HG02973 (cell line): Measurements from ENCODE around the gene HAO1.
"Not testable (repeated sequence)": the region's sequence is repeated elsewhere in the genome, so short reads cannot be mapped to it uniquely, and the experiment has no call there.

ENCODE experiments used
- ATAC-seq: cut with Tn5 transposase; IDR thresholded peaks from one replicate; pipeline ENCODE4 v1.9.1; 2021; ENCODE audit warnings: moderate library complexity; ENCODE audit not compliant: unreplicated experiment

HAO1 gene

DNA sequence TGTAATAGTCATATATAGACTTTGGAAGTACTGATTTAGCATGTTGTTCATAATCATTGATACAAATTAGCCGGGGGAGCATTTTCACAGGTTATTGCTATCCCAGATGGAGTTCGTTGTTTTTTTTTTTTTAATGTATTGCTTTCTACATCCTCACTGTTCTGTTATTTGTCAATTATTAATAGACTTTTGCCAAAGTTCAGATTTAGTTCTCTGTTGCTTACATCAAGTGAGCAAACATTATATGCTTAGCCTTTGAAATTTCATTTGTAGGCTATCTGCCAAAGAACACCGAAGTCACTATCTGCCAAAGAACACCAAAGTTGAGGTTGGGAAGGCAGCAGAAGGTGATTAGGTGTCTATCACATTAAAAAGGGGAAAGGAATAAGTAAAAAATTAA is at the start of gene HAO1:
TSS of gene HAO1 (minus strand) at position 118 of the 400 bp plus-strand sequence. CDS start at position 82, 36 bp downstream.
- no peak for ATAC-seq

DNA sequence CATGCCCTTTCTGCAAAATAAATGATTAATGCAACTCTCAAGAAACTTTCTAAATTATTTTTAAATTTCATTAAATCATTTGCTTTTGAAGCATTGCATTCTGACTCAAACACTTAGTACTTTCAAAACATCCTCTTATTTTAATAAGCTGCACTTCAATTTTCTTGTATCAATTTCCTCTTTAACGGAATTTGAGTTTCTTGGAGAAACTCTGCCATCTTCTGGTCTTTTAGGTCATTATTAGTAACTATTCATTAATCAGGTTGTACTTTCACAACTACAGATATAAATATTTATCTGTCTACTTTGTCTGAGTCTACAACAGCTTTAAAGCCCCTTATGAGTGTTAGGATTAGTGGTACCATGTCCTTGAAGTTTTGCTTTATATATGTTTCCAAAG is 49.1 kb upstream of the HAO1 start:
- ATAC-seq: no peak

DNA sequence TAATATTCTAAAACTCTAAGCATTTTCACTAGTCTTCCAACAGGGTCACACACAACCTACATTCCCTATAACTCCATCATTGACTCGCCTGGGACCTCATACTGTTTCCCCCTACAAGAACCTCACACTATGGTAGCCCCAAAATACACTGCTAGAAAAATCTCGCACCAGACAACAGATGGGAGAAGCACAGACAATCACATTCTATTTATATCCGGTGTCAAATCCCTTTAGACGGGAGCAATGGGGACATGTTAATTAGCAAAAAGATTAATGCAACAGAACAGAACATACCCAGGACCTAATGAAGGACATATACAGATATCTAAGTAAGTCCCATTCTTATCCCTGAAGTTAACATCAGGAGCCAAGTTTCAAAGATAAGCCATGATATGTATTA is 45.7 kb upstream of the HAO1 start:
- no peak for ATAC-seq

DNA sequence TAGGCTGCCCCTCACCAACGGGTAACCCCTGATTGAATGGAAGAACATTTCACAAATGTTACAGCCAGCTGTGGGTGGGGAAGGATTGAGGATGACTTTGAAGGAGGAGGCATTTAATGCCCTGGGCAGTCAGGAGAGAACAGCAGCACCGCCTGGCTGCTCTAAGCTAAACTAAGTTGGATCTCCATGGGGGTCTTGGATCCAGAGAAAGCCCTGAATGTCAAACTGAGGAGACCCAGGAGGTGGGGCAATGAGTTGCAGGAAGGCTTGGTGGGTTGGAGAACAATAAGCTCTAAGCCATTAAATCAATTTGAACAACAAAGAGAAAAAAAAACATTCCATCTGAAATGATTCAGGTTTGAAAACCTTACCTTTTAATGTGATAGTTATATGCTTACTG is 43.9 kb upstream of the HAO1 start:
- ATAC-seq: no peak

DNA sequence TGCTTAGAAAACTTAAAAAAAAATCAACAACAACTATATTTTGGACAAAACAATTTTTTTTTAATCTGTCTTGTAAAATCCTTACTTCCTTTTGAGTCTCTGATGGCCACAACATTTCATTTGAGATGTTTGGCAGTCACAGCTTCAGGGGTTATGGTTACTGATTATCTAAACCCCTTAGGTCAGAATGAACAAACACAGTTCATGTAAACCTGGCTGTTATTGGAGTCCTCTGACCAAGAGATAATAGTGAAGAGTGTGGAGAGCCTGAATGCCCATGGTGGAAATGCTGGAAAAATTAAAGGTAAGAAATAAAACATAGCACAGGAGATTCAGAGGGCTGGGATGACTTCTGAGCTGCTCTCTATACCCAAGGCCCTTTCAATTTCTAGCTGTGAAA is 41.1 kb upstream of the HAO1 start:
- no peak for ATAC-seq

DNA sequence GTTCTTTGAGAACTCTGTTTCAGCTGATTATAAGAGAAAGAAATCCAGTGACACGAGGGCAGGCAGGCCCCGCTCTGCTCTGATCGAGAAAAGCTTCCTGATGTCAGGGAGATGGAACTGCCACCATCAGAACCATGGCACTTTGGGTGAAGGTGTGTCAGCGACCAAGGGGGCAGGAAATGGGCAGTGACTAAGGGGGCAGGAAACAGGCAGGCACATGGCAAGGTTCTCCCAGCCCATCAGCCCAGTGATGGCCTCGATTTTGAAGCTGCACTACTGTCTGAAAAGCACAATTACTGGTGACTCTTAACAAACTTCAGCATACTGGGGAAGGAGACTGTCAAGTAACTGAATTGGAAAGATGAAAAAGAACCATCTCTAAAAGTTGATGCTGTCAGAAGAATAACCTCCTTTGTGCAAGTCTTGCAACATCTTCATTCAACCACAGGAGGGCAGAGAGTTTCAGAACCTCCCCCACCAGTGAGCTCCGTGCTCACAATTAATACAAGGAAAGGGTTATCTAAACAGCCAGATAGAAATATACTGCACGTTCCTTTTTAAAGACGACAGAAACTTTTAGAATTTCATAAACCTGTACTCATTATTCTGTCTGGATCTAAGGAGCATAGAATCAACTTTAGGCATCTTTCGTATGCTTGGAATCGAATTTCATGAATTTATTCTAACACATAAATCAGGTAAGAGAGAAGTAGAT is 40.2 kb upstream of the HAO1 start:
- peak; percentile 89 for ATAC-seq

DNA sequence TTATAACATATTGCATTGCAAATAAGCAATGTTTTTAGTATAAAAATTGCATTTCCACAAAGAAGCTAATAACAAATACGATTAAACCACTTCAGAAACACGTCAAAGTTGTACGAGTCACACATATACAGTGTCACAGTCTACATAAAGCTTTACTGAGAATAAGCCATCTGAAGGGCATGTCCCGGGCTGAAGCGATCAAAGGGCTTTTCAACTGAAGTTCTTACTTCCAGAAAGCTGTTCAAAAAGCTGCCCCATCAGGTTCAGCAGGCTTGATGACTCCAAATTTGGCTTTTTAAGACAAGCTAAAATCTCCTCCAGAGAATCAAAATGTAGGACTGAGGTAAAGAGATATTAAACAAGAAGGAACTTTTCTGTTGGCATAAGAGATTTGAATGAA is 37.5 kb upstream of the HAO1 start:
- no peak for ATAC-seq

DNA sequence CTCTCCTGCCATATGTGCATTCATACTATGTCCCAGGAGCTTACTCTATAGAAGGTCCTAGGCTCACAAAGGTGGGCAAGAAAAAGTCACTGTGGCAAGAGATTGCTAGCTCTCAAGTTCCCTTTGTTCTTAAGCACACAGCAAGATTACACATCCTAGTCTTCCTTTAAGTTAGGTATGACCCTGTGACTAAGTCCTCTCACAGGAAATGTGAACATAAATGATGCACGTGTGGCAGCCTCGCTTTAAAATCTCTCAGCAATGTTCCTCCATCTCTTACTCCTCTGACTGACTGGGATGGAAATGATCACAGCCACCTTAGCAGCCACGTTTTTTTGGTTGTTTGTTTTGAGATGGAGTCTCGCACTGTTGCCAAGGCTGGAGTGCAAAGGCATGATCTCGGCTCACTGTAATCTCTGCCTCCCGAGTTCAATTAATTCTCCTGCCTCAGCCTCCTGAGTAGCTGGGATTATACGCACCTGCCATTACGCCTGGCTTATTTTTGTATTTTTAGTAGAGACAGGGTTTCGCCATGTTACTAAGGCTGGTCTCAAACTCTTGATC is 35.7 kb upstream of the HAO1 start:
- ATAC-seq: no peak

DNA sequence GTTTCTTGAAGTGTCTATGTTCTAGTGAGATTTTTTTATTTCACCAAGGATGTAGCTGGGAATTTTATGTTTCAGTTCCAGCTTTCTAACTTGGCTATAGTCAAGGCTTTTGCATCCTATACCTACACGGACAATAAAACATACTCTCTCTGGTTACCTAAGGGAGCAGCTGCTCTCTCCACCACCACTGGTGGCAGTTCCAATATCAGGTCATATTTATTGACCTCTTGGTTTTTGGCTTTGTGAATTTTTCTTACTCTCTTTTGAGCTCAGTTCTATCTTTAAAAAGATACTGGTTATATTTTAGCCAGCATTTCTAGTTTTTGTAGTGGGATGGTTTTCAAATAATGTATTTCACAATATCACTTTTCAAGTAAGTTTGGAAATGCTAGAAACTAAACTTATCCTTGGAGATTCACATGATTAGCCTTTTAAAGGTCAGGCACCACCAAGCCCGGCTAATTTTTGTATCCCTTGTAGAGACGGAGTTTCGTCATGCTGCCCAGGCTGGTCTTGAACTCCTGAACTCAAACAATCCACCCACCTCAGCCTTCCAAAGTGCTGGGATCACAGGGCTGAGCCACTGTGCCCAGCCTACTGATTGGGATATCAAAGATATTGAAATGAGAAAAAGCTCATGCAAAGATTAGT is 34.7 kb upstream of the HAO1 start:
- no peak for ATAC-seq

DNA sequence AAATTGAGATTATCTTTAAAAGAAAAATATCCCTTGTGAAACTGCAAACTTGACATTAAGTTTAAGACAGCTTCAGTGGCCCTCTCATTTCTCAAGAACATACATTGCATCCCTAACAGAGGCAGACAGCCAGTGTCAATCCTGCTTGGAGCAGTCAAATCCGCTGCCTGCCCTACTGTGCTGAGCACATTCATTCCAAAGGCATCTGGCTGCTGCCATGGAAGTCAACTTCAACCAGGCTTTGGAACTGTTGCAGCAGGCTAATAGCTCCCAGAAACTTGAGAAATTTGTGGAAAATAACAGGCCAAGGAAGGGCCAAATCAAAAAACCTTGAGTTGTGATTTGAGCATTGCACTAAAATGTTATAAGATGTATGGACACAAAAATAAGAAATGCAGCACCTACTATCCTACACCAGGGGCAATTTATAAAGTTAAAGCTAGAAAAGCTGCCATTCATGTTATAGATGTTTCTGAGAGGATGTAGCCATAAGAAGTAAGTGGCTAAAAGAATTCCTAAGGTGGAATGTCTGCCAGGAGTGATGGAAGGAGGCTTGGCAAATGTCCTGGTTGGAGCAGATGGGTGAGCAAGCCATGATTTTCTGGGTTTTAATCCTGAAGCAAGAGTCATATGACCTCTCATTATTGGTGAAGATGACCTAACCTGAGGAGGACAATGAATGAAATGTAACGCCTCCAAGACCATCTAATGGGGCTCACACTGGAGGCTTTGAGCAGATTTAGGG is 31.4 kb upstream of the HAO1 start:
- no peak for ATAC-seq

DNA sequence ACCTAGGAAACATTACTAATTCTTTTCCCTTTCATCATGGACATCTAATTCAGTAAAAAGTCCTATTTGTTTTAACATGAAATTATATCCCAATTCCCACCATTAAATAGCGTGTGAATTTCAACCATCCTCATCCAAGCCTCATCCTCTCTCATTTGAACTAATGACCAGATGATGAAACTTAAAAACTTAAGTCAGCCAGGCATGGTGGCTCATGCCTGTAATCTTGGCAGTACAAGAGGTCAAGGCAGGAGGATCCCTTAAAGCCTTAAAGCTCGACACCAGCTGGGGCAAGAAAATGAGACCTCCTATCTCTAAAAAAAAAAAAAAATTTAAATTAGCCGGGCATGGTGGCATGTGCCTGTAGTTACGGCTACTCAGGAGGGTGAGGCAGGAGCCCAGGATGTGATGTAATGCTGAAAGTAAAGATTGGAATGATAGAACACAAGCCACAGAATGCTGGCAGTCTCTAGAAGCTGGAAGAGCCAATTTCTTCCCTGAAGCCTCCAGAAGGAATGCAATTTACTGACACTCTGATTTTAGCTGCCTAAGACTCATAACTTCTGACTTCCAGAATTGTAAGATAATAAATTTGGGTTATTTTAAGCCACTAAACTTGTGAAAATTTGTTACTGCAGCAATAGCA is 27.1 kb upstream of the HAO1 start:
- no peak for ATAC-seq

DNA sequence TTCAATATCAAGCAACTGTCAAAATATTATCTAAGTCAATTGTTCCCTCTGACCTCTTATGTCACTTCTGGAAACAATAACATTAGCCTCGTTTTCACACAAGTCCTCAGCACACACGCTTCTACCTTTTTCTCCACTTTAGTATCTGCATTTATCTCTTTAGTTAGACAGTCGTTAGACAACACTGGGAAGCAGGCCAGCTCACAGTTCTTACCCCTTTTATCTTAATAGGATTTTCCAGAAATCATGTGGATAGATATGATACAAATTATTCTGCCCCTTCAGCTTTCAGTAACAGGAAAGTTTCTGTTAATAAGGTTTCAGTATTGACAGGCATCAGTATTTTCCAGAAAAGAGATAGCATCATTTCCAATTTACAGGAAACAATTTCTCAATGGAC is 25.9 kb upstream of the HAO1 start:
- no peak for ATAC-seq

DNA sequence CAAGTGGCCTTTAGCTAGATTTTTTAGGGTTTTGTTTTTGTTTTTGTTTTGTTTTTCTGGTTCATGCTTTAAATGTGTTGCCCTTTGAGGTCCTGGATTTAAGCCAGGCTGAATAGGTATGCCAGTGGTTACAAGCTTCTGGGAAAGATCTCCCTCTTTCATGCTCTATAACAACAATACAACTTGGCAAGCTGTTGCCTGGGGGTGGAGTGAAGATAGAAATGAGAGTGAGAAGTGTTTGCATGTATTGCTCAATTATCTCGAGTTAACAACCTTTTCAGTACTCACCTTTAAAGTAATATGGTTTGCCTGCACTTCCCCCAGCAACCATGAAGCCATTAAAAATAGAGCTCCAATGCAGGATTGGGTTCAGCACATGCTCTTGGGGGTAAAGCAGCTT is 19.2 kb upstream of the HAO1 start:
- ATAC-seq: no peak

DNA sequence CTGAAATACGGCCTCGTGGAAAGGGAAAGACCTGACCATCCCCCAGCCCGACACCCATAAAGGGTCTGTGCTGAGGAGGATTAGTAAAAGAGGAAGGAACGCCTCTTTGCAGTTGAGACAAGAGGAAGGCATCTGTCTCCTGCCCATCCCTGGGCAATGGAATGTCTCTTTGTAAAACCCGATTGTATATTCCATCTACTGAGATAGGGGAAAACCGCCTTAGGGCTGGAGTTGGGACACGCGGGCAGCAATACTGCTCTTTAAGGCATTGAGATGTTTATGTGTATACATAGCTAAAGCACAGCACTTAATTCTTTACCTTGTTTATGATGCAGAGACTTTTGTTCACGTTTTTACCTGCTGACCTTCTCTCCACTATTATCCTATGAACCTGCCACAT is 16.3 kb upstream of the HAO1 start:
- not testable (repeated sequence) for ATAC-seq

DNA sequence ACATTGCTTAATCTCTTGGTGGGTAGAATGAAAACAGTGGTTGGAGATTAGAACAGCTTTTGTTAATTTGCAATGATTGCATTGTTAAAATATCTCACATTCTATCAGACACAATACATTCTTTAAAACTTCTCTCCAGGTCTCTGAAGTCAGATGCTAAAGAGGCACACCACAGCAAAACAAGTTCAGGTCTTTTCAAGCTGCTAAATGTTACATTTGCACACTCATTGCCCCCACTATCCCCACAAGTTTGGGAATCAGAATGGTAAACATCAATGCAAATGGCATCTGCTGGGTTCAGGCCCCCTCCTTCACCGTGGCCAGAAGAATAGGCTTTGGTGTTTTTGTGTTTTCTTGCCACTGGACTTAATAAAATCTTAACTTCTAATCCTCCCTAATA is 10.1 kb upstream of the HAO1 start:
- no peak for ATAC-seq

DNA sequence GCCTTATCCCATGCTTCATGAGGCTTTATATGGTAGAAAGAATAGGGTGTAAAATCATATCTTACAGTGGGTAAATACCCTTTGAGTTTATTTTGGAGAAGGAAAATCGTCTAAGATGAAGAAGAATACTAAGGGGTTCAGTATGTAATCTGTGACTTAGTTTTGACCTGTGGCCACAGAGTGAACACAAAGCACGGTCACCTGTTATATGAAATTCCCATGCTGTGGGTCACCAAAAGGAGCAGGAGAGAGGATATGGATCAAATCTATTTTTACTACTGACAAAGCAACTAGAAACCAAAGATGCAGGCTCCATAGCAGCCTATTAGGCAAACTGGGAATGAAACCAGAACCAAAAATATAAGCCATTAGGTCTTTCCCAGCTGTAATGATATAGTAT is 3.6 kb upstream of the HAO1 start:
- no peak for ATAC-seq

DNA sequence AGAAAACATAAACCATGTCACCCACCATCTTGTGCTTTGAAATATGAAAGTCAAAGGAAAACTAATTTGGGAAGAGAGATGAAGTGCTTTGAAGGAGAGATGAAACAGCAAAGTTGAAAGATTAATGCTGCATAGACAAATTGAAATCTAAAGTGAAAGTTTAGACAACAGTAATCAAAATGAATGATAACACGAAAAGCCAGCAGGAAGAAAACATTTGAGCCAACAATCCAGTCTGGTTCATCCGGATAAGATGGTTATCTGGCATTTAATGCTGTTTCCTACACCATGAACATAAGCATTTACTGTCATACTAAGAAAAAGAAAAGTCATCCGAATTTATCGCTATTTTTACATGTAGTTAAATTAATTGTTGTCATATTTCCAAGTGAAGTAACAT is 595 bp downstream of the HAO1 start:
- ATAC-seq: no peak

DNA sequence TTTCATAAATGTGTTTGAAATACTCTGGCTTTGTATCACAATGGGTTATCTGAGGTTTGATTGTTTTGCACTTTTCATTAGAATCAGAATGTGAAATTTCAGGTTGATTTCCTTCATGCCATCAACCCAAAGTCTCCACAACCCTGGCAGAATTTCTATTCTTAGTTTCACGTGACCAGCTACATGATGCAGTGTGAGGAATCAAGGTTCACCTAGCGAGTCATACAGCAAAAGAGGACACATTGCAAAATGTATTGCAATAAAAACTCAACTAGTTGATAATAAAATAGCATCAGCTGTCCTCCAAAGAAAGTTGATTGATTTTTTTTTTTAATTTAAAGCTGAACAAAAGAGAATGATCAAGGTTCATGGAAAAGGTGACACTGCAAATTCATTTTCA is 2.2 kb downstream of the HAO1 start:
- ATAC-seq: no peak

DNA sequence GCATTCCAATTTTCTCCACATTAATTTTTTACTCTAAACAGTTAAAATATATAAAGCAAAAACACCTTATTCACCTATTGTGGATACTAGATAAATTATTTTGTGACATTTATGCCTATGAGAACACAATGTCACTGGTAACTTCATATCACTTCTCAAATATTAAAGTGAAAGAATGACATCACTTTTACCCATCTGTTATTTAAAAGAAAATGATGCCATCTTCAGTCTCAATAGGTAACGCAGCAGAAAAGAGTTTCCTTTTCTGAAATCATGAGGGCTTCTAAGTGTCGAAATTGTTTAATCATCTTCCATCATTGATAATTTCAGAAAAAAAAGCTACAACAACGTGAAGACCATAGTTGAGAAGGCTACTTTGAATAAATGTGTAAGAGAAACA is 2.9 kb downstream of the HAO1 start:
- ATAC-seq: no peak

DNA sequence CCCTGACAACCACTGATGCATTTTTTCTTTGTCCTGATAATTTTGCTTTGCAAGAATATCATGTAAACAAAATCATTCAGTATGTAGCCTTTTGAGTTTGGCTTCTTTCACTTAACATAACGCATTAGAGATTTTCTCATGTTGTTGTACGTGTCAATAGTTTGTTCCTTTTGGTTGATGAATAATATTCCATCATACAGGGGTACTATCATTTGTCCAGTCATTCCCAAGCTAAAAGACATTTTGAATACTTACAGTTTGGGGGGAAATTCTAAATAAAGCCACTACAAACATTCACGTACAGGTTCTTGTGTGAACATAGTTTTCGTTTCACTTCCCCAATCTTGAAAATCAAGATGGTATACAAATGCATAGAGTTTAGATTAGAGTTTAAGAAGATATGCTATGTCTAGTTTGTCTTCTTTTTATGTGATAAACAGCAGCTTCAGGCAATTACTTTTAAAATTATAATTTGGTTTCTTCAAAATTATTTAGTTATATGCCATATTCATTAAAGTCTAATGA is 5.2 kb downstream of the HAO1 start:
- peak; percentile 63 for ATAC-seq

DNA sequence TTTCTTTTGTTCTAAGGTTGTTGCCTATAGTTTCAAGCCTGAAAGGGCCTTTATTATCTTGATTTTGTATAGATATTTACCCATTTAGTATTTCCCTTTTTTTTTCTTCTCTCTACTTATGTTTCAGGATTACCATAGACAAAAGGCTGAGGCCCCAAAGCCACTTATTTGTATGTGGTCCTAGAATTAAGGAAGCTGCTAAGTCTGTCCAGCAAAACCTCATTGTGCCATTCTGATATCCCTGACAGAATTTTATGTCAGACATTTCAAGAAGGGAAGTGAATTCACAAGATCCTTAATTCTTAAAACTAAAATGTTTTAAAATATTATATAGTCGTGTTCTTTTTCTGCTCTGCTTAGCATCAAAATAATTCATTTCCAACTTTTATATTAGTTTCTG is 6.9 kb downstream of the HAO1 start:
- no peak for ATAC-seq
